Ishikawa (cell line): ENCODE measurements around the gene PPP1R9A.
A peak's percentile ranks its signal among the peaks of the same experiment; 100 is the strongest.

Source experiments
- CEBPB ChIP-seq: IDR thresholded peaks from 2 replicates; pipeline ENCODE4 v1.6.1; 2012
- CREB1 ChIP-seq: IDR thresholded peaks from 2 replicates; pipeline ENCODE4 v1.6.1; 2012; ENCODE audit warnings: low read depth
- EGR1 ChIP-seq: IDR thresholded peaks from 2 replicates; pipeline ENCODE4 v1.6.1; 2012
- EP300 ChIP-seq: IDR thresholded peaks from 2 replicates; pipeline ENCODE4 v1.6.1; 2012; ENCODE audit warnings: borderline replicate concordance
- FOXM1 ChIP-seq: IDR thresholded peaks from 2 replicates; pipeline ENCODE4 v1.6.1; 2012; ENCODE audit warnings: low read depth, borderline replicate concordance
- NFIC ChIP-seq: IDR thresholded peaks from 2 replicates; pipeline ENCODE4 v1.6.1; 2012
- RAD21 ChIP-seq: IDR thresholded peaks from 2 replicates; pipeline ENCODE4 v1.6.1; 2012; ENCODE audit warnings: low read depth
- TAF1 ChIP-seq: IDR thresholded peaks from 2 replicates; pipeline ENCODE4 v1.6.1; 2012; ENCODE audit warnings: low read depth, mild to moderate bottlenecking
- TCF12 ChIP-seq: IDR thresholded peaks from 2 replicates; pipeline ENCODE4 v1.6.1; 2012; ENCODE audit warnings: low read depth
- TEAD4 ChIP-seq: IDR thresholded peaks from 2 replicates; pipeline ENCODE4 v1.6.1; 2012
- USF1 ChIP-seq: IDR thresholded peaks from 2 replicates; pipeline ENCODE4 v1.6.1; 2012
- YY1 ChIP-seq: IDR thresholded peaks from 2 replicates; pipeline ENCODE4 v1.6.1; 2012; ENCODE audit warnings: low read depth
- ZBTB7A ChIP-seq: IDR thresholded peaks from 2 replicates; pipeline ENCODE4 v1.6.1; 2012; ENCODE audit warnings: low read depth
- TF ChIP-seq, protein P1 (sequence below): IDR thresholded peaks from 2 replicates; pipeline ENCODE4 v1.6.1; 2012; ENCODE audit warnings: low read depth, mild to moderate bottlenecking
- TF ChIP-seq, protein P2 (sequence below): IDR thresholded peaks from 2 replicates; pipeline ENCODE4 v1.6.1; 2012

PPP1R9A gene

DNA sequence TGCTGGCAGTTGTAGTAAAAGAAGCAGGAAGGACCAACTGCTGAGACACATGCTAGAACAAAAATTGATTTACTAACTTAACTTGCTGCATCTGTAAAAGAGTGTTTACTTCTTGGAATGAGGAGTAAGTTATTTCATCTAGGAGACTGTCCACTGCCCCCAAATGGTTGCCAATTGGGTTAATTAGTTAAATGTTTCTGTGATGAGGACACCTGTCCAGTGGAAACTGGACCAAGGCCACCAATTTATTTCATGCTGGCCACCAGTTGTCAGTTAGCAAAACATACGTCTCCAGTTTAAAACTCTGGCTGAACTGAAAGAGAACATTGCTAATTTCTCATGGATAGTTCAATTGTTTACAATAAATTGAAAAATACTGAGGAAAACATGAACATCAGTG, 191.7 kb downstream of the PPP1R9A start:
- no peak for TF ChIP-seq EP300
- TF ChIP-seq EGR1 = no peak
- TF ChIP-seq, protein P1, sequence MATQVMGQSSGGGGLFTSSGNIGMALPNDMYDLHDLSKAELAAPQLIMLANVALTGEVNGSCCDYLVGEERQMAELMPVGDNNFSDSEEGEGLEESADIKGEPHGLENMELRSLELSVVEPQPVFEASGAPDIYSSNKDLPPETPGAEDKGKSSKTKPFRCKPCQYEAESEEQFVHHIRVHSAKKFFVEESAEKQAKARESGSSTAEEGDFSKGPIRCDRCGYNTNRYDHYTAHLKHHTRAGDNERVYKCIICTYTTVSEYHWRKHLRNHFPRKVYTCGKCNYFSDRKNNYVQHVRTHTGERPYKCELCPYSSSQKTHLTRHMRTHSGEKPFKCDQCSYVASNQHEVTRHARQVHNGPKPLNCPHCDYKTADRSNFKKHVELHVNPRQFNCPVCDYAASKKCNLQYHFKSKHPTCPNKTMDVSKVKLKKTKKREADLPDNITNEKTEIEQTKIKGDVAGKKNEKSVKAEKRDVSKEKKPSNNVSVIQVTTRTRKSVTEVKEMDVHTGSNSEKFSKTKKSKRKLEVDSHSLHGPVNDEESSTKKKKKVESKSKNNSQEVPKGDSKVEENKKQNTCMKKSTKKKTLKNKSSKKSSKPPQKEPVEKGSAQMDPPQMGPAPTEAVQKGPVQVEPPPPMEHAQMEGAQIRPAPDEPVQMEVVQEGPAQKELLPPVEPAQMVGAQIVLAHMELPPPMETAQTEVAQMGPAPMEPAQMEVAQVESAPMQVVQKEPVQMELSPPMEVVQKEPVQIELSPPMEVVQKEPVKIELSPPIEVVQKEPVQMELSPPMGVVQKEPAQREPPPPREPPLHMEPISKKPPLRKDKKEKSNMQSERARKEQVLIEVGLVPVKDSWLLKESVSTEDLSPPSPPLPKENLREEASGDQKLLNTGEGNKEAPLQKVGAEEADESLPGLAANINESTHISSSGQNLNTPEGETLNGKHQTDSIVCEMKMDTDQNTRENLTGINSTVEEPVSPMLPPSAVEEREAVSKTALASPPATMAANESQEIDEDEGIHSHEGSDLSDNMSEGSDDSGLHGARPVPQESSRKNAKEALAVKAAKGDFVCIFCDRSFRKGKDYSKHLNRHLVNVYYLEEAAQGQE = no peak
- TF ChIP-seq YY1 = no peak
- no peak for TF ChIP-seq FOXM1
- TF ChIP-seq TEAD4 = no peak
- no peak for TF ChIP-seq CEBPB
- TF ChIP-seq TAF1 = no peak
- no peak for TF ChIP-seq RAD21
- TF ChIP-seq CREB1 = no peak
- TF ChIP-seq ZBTB7A = no peak
- no peak for TF ChIP-seq USF1
- TF ChIP-seq NFIC = no peak
- TF ChIP-seq, protein P2, sequence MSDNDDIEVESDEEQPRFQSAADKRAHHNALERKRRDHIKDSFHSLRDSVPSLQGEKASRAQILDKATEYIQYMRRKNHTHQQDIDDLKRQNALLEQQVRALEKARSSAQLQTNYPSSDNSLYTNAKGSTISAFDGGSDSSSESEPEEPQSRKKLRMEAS = no peak
- TF ChIP-seq TCF12 = no peak

GRCh38 chr7:95101422-95101821, 194.0 kb downstream of the PPP1R9A start:
- TF ChIP-seq NFIC = no peak
- TF ChIP-seq, protein P1 = no peak

GRCh38 chr7:95102662-95103061, 195.3 kb downstream of the PPP1R9A start:
- TF ChIP-seq CREB1 (no peak), CEBPB (no peak), EP300 (no peak), EGR1 (no peak), FOXM1 (no peak), ZBTB7A (no peak), RAD21 (no peak), YY1 (no peak), NFIC (no peak), TCF12 (no peak), TEAD4 (no peak), TAF1 (no peak), USF1 (no peak)
- TF ChIP-seq, protein P1 = no peak
- TF ChIP-seq, protein P2 = no peak

DNA sequence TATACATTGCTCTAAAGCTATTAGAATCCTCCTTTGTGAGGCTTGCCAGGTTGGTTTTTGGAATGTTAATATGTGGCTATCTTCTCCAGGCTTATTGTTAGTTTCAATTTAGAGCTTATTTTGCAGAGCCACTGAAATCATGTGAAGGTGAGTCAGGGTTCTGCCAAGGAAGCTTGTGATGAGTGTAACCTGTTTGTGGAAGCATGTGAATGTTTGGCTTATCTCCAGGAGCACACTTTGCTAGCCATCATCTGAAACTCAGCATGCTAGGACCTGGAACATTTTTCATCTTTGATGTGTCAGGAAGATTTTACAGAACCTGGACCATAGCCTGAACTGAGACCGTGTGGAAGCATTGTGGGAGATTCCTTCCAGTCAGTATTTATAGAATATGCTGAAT, 197.3 kb downstream of the PPP1R9A start:
- TF ChIP-seq EGR1 (no peak), YY1 (no peak), EP300 (no peak), FOXM1 (no peak), NFIC (peak; percentile 71), TAF1 (no peak), ZBTB7A (no peak), USF1 (0 out of 2 replicates have a peak, but pooled peaks have one; percentile 9), TEAD4 (peak; percentile 30; the same call in 1 of the 2 replicates), CEBPB (no peak), TCF12 (peak; percentile 65; the same call in 1 of the 2 replicates), RAD21 (no peak), CREB1 (no peak)
- TF ChIP-seq, protein P1 = no peak
- TF ChIP-seq, protein P2 = no peak
